ENCODE measurements around the gene NRP1. TPM values are rescaled to one million over a fixed set of nuclear protein-coding genes. Genes with fewer than 3 reads are reported as not detected.

Gene NRP1
- total and polyA plus RNA-seq, 2 of the 8 experiments (the other 6 are each of a cell fraction or from before 2014, with no cell fraction given) = 1.2 to 2.1 TPM

GRCh38 chr10:33211106-33211878, 123.2 kb downstream of the NRP1 start:
- no peak for DNase-seq (ENCODE audit: low read depth in 1 of 2, low spot score in 2 of 2)
- TF ChIP-seq SAP30 (IDR thresholded peaks at IDR 0.05; ENCODE audit: insufficient read depth, insufficient replicate concordance, low read length) (no peak), RXRA (IDR thresholded peaks at IDR 0.05; ENCODE audit: insufficient read depth, low read depth, low read length) (no peak), CBX5 (IDR thresholded peaks at IDR 0.05; ENCODE audit: low read depth, low read length) (no peak), ATF3 (IDR thresholded peaks at IDR 0.05; ENCODE audit: insufficient read depth, low read depth, low read length) (no peak), RNF2 (IDR thresholded peaks at IDR 0.05; ENCODE audit: borderline replicate concordance, low read depth, low read length, missing control alignments, poor library complexity, severe bottlenecking) (no peak), YY1 (IDR thresholded peaks at IDR 0.05; ENCODE audit: low read depth, low read length) (no peak), SP1 (IDR thresholded peaks at IDR 0.05; ENCODE audit: low read depth, low read length) (no peak), HDAC6 (IDR thresholded peaks at IDR 0.05; ENCODE audit: low read depth, low read length) (no peak), BACH1 (IDR thresholded peaks at IDR 0.05; ENCODE audit: low read length) (no peak), EGR1 (IDR thresholded peaks at IDR 0.05; ENCODE audit: borderline replicate concordance, low read depth, low read length) (no peak)
- TF ChIP-seq, protein P1, sequence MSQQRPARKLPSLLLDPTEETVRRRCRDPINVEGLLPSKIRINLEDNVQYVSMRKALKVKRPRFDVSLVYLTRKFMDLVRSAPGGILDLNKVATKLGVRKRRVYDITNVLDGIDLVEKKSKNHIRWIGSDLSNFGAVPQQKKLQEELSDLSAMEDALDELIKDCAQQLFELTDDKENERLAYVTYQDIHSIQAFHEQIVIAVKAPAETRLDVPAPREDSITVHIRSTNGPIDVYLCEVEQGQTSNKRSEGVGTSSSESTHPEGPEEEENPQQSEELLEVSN (IDR thresholded peaks at IDR 0.05) = no peak

More at GRCh38 chr10:33211106-33211878, 123.2 kb downstream of the NRP1 start:
- Histone ChIP-seq H2BK12ac (ENCODE audit: low read depth, low read length) (no peak overlapping the region), H3K23me2 (ENCODE audit: low read depth, low read length) (no peaks in the 10 kb centered on the region), H3K18ac (ENCODE audit: extremely low read depth, low read length) (no peak overlapping the region), H3K23ac (ENCODE audit: insufficient read length) (no peak overlapping the region), H3K4me1 (replicated peaks in 1 of 4; ENCODE audit: control insufficient read depth in 3 of 4, insufficient read depth in 4 of 4, low read length in 3 of 4) (no peaks in the 10 kb centered on the region), H3K4me3 (ENCODE audit: extremely low read depth in 1 of 4, insufficient read depth in 2 of 4, low read depth in 3 of 4, low read length in 4 of 4) (no peak overlapping the region), H3K36me3 (ENCODE audit: control insufficient read depth in 2 of 4, insufficient read depth in 4 of 4, low read length in 3 of 4) (no peaks in the 10 kb centered on the region), H4K8ac (ENCODE audit: extremely low read depth, insufficient read depth, low read length) (no peak overlapping the region), H3K4ac (replicated peaks; ENCODE audit: insufficient read length, low read depth, low read length) (no peak overlapping the region), H2BK15ac (ENCODE audit: low read length) (no peak overlapping the region), H4K91ac (replicated peaks; ENCODE audit: insufficient read length, low read length) (no peak overlapping the region), H4K5ac (ENCODE audit: insufficient read length, low read depth, low read length) (no peak overlapping the region), H3K9ac (replicated peaks in 1 of 4; ENCODE audit: extremely low read depth in 1 of 4, low read depth in 3 of 4, low read length in 3 of 4) (no peak overlapping the region), H3K9me3 (ENCODE audit: insufficient read depth in 2 of 2, low read depth in 1 of 2, low read length in 1 of 2) (no peaks in the 10 kb centered on the region), H3K14ac (ENCODE audit: insufficient read length) (no peak overlapping the region), H3K79me1 (ENCODE audit: low read depth, low read length) (no peaks in the 10 kb centered on the region), H4K20me1 (replicated peaks in 1 of 2; ENCODE audit: control insufficient read depth in 1 of 2, insufficient read depth in 2 of 2, low read length in 2 of 2) (no peaks in the 10 kb centered on the region), H2BK5ac (ENCODE audit: low read depth, low read length) (no peak overlapping the region), H3K79me2 (ENCODE audit: control insufficient read depth in 1 of 2, insufficient read depth in 2 of 2, low read length in 2 of 2) (no peaks in the 10 kb centered on the region), H3K4me2 (ENCODE audit: insufficient read depth in 1 of 2, low read depth in 2 of 2, low read length in 2 of 2) (no peak overlapping the region), H3K27ac (ENCODE audit: low read depth, low read length) (no peak overlapping the region), H2AFZ (ENCODE audit: low read length) (0 out of 2 replicates have a peak overlapping the region, but pooled peaks have one; percentile 5), H3K56ac (replicated peaks; ENCODE audit: insufficient read length, low read depth, low read length) (no peak overlapping the region), H3K27me3 (replicated peaks in 1 of 4; ENCODE audit: control insufficient read depth in 3 of 4, extremely low read depth in 1 of 4, insufficient read depth in 3 of 4, low read length in 3 of 4) (no peaks in the 10 kb centered on the region; a peak in 1 of 7 replicates), H2BK20ac (ENCODE audit: low read length) (no peak overlapping the region), H2AK5ac (ENCODE audit: low read depth, low read length) (no peak overlapping the region), H2BK120ac (replicated peaks; ENCODE audit: low read depth, low read length) (no peak overlapping the region)
- ChIA-PET POLR2A (ENCODE audit: partially characterized antibody) (interaction anchor here (1.8 kb wide), 1 partner anchor 18 kb away, joined by 3 read pairs; no protein-coding TSS in a partner anchor), CTCF (ENCODE audit: partially characterized antibody) (interaction anchor here (1.5 kb wide), 1 partner anchor 18 kb away, joined by 4 read pairs; no protein-coding TSS in a partner anchor)
- no peak for FAIRE-seq
- WGBS, 2 experiments (ENCODE audit: extremely low coverage in 1 of 2, insufficient coverage in 1 of 2, insufficient read length in 1 of 2, insufficient replicate concordance in 2 of 2, low coverage in 1 of 2, low lambda C conversion rate in 2 of 2, missing lambda C conversion rate in 1 of 2) = 91% methylated on average over 10 of the region's 10 CpGs; no CpG with 5 or more reads in 1 of the 2 experiments
